ENCODE data around the gene F2R. TPM values are rescaled to one million over a fixed set of nuclear protein-coding genes. Genes with fewer than 3 reads are reported as not detected.
A peak's percentile ranks its signal among the peaks of the same experiment; 100 is the strongest.

Gene F2R
- total and polyA plus RNA-seq, 2 of the 13 experiments (the other 11 are each of a cell fraction or from before 2014, with no cell fraction given): 8.3 to 12.3 TPM

DNA sequence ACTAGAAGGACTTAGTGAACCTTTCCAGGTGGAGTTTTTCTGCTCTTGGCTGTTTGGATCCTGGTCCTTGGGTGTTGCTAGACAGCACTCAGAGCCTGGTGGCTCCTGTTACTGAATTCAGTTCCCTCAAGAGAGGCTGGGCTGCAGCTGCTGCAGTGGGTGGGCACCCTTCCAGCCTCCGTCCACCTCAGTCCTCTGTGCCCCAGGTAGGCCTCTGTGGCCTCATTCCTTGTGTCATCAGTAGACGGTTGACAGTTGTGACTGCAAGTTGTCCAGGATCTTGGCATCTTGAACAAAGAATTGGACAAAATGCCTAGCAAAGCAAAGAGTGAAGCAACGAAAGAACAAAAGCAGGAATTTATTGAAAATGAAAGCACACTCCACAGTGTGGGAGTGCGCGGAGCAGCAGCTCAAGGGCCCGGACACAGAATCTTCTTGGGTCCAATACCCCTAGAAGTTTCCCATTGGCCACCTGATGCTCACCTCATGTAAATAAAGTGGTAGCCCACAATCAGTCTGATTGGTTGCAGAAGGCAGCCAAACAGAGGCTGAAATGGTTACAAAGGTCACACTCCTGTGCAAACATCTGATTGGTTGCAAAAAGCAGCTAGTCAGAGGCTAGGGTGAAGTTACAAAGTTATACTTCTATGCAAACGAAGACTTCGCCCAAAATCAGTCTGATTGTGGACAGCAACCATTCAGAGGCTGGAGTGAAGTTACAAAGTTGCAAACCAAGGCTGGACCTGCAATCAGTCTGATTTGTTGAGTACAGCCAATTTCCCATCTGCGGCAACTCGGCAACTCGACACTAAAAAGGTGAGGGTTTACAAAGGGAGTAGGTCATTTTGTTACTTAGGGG lies 40.1 kb downstream of the F2R start (continued):
- TF ChIP-seq, protein P1, sequence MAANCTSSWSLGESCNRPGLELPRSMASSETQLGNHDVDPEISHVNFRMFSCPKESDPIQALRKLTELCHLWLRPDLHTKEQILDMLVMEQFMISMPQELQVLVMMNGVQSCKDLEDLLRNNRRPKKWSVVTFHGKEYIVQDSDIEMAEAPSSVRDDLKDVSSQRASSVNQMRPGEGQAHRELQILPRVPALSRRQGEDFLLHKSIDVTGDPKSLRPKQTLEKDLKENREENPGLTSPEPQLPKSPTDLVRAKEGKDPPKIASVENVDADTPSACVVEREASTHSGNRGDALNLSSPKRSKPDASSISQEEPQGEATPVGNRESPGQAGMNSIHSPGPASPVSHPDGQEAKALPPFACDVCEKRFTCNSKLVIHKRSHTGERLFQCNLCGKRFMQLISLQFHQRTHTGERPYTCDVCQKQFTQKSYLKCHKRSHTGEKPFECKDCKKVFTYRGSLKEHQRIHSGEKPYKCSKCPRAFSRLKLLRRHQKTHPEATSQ (CRISPR knock-in tag; IDR thresholded peaks at IDR 0.05; ENCODE audit: borderline replicate concordance): no peak
- TF ChIP-seq, protein P2, sequence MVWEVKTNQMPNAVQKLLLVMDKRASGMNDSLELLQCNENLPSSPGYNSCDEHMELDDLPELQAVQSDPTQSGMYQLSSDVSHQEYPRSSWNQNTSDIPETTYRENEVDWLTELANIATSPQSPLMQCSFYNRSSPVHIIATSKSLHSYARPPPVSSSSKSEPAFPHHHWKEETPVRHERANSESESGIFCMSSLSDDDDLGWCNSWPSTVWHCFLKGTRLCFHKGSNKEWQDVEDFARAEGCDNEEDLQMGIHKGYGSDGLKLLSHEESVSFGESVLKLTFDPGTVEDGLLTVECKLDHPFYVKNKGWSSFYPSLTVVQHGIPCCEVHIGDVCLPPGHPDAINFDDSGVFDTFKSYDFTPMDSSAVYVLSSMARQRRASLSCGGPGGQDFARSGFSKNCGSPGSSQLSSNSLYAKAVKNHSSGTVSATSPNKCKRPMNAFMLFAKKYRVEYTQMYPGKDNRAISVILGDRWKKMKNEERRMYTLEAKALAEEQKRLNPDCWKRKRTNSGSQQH (CRISPR knock-in tag; IDR thresholded peaks at IDR 0.05; ENCODE audit: low read depth): no peak
- TF ChIP-seq, protein P3, sequence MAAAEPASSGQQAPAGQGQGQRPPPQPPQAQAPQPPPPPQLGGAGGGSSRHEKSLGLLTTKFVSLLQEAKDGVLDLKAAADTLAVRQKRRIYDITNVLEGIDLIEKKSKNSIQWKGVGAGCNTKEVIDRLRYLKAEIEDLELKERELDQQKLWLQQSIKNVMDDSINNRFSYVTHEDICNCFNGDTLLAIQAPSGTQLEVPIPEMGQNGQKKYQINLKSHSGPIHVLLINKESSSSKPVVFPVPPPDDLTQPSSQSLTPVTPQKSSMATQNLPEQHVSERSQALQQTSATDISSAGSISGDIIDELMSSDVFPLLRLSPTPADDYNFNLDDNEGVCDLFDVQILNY (CRISPR knock-in tag; conservative IDR thresholded peaks at IDR 0.05): no peak
- TF ChIP-seq, protein P4, sequence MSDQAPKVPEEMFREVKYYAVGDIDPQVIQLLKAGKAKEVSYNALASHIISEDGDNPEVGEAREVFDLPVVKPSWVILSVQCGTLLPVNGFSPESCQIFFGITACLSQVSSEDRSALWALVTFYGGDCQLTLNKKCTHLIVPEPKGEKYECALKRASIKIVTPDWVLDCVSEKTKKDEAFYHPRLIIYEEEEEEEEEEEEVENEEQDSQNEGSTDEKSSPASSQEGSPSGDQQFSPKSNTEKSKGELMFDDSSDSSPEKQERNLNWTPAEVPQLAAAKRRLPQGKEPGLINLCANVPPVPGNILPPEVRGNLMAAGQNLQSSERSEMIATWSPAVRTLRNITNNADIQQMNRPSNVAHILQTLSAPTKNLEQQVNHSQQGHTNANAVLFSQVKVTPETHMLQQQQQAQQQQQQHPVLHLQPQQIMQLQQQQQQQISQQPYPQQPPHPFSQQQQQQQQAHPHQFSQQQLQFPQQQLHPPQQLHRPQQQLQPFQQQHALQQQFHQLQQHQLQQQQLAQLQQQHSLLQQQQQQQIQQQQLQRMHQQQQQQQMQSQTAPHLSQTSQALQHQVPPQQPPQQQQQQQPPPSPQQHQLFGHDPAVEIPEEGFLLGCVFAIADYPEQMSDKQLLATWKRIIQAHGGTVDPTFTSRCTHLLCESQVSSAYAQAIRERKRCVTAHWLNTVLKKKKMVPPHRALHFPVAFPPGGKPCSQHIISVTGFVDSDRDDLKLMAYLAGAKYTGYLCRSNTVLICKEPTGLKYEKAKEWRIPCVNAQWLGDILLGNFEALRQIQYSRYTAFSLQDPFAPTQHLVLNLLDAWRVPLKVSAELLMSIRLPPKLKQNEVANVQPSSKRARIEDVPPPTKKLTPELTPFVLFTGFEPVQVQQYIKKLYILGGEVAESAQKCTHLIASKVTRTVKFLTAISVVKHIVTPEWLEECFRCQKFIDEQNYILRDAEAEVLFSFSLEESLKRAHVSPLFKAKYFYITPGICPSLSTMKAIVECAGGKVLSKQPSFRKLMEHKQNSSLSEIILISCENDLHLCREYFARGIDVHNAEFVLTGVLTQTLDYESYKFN (CRISPR knock-in tag; conservative IDR thresholded peaks at IDR 0.05): peak; percentile 56
- TF ChIP-seq HNF4A (CRISPR knock-in tag; IDR thresholded peaks at IDR 0.05) (peak; percentile 29; the same call in 1 of the 2 replicates), ZNF224 (CRISPR knock-in tag; IDR thresholded peaks at IDR 0.05) (no peak), ZNF235 (CRISPR knock-in tag; IDR thresholded peaks at IDR 0.05; ENCODE audit: borderline replicate concordance) (no peak), FIP1L1 (IDR thresholded peaks at IDR 0.05; ENCODE audit: borderline replicate concordance, insufficient read depth, low read depth, low read length) (no peak), ISL2 (CRISPR knock-in tag; IDR thresholded peaks at IDR 0.05) (no peak), ZNF746 (CRISPR knock-in tag; IDR thresholded peaks at IDR 0.05) (peak; percentile 32; the same call in 1 of the 2 replicates), RFXAP (CRISPR knock-in tag; IDR thresholded peaks at IDR 0.05; ENCODE audit: borderline replicate concordance) (no peak)
- TF ChIP-seq, protein P5, sequence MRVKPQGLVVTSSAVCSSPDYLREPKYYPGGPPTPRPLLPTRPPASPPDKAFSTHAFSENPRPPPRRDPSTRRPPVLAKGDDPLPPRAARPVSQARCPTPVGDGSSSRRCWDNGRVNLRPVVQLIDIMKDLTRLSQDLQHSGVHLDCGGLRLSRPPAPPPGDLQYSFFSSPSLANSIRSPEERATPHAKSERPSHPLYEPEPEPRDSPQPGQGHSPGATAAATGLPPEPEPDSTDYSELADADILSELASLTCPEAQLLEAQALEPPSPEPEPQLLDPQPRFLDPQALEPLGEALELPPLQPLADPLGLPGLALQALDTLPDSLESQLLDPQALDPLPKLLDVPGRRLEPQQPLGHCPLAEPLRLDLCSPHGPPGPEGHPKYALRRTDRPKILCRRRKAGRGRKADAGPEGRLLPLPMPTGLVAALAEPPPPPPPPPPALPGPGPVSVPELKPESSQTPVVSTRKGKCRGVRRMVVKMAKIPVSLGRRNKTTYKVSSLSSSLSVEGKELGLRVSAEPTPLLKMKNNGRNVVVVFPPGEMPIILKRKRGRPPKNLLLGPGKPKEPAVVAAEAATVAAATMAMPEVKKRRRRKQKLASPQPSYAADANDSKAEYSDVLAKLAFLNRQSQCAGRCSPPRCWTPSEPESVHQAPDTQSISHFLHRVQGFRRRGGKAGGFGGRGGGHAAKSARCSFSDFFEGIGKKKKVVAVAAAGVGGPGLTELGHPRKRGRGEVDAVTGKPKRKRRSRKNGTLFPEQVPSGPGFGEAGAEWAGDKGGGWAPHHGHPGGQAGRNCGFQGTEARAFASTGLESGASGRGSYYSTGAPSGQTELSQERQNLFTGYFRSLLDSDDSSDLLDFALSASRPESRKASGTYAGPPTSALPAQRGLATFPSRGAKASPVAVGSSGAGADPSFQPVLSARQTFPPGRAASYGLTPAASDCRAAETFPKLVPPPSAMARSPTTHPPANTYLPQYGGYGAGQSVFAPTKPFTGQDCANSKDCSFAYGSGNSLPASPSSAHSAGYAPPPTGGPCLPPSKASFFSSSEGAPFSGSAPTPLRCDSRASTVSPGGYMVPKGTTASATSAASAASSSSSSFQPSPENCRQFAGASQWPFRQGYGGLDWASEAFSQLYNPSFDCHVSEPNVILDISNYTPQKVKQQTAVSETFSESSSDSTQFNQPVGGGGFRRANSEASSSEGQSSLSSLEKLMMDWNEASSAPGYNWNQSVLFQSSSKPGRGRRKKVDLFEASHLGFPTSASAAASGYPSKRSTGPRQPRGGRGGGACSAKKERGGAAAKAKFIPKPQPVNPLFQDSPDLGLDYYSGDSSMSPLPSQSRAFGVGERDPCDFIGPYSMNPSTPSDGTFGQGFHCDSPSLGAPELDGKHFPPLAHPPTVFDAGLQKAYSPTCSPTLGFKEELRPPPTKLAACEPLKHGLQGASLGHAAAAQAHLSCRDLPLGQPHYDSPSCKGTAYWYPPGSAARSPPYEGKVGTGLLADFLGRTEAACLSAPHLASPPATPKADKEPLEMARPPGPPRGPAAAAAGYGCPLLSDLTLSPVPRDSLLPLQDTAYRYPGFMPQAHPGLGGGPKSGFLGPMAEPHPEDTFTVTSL (CRISPR knock-in tag; IDR thresholded peaks at IDR 0.05; ENCODE audit: borderline replicate concordance): no peak
- TF ChIP-seq, protein P6, sequence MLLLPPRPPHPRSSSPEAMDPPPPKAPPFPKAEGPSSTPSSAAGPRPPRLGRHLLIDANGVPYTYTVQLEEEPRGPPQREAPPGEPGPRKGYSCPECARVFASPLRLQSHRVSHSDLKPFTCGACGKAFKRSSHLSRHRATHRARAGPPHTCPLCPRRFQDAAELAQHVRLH (CRISPR knock-in tag; IDR thresholded peaks at IDR 0.05; ENCODE audit: borderline replicate concordance, low read depth): 0 out of 2 replicates have a peak, but pooled peaks have one; percentile 20
